ENCODE data around the gene CACNA1A. TPM values are rescaled to one million over a fixed set of nuclear protein-coding genes. Genes with fewer than 3 reads are reported as not detected.

CACNA1A gene
- polyA plus RNA-seq, 3 donors, result 0.08 to 0.09 TPM; not detected in 1

DNA sequence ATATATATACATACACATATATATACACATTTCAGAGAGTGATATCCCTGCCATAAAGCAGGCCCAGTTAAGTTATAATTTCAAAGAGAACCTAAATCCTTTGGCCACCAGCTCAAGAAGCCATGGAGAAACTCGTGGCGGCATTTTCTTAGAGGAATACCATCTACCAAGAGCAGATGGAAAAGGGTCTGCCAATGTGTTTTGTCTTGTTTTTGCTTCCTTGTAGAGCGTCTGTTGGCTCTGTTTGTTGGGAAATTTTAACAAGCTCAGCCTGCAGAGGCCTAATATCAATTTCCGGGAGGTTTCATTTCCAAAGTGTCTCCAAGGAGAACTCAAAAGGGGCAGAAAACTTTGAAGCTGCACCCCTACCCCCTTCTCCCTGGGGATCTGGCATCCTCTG lies 215.5 kb downstream of the CACNA1A start:
- Histone ChIP-seq H2AFZ (ENCODE audit: insufficient read depth, low read depth, low read length, poor library complexity, severe bottlenecking) (no peak overlapping the region), H3K36me3 (replicated peaks in 1 of 2; ENCODE audit: control insufficient read depth in 1 of 2, insufficient read depth in 2 of 2, low read length in 2 of 2) (no peaks in the 10 kb centered on the region), H3K79me2 (ENCODE audit: insufficient read depth, low read length) (no peaks in the 10 kb centered on the region), H3K9me3 (replicated peaks in 1 of 2; ENCODE audit: control insufficient read depth in 1 of 2, insufficient read depth in 1 of 2, low read length in 2 of 2) (no peaks in the 10 kb centered on the region), H3K27ac (ENCODE audit: low read depth in 1 of 2, low read length in 2 of 2) (no peak overlapping the region), H3K4me1 (ENCODE audit: control insufficient read depth in 1 of 2, insufficient read depth in 2 of 2, low read length in 2 of 2) (no peaks in the 10 kb centered on the region), H3K4me3 (replicated peaks in 1 of 3; ENCODE audit: low read depth in 2 of 3, low read length in 3 of 3) (no peak overlapping the region), H4K20me1 (ENCODE audit: insufficient read depth, low read length) (no peaks in the 10 kb centered on the region), H3K4me2 (replicated peaks; ENCODE audit: extremely low read depth, low read length, poor library complexity, severe bottlenecking) (no peak overlapping the region), H3K27me3 (ENCODE audit: control insufficient read depth in 2 of 2, insufficient read depth in 2 of 2, low read length in 2 of 2) (no peaks in the 10 kb centered on the region), H3K9ac (ENCODE audit: insufficient read depth, low read length, poor library complexity, severe bottlenecking) (no peak overlapping the region)
- Mint-ChIP-seq H3K9me3 (peaks cover 0 to 3% (median 0%) of the 10 kb centered on the region in 7 donors), H3K27ac (no peak overlapping the region), H3K4me1 (no peaks in the 10 kb centered on the region), H3K4me3 (no peak overlapping the region), H3K27me3 (ENCODE audit: low read depth in 3 of 3) (peaks cover 6 to 14% (median 9%) of the 10 kb centered on the region in 3 donors), H3K36me3 (no peaks in the 10 kb centered on the region)
- WGBS (ENCODE audit: insufficient coverage), result 83% methylated on average over 3 of the region's 4 CpGs
- intact Hi-C loops (cut with micrococcal nuclease), result no loop called here
- TF ChIP-seq, protein P1, sequence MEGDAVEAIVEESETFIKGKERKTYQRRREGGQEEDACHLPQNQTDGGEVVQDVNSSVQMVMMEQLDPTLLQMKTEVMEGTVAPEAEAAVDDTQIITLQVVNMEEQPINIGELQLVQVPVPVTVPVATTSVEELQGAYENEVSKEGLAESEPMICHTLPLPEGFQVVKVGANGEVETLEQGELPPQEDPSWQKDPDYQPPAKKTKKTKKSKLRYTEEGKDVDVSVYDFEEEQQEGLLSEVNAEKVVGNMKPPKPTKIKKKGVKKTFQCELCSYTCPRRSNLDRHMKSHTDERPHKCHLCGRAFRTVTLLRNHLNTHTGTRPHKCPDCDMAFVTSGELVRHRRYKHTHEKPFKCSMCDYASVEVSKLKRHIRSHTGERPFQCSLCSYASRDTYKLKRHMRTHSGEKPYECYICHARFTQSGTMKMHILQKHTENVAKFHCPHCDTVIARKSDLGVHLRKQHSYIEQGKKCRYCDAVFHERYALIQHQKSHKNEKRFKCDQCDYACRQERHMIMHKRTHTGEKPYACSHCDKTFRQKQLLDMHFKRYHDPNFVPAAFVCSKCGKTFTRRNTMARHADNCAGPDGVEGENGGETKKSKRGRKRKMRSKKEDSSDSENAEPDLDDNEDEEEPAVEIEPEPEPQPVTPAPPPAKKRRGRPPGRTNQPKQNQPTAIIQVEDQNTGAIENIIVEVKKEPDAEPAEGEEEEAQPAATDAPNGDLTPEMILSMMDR (IDR thresholded peaks at IDR 0.05), result no peak
- DNase-seq, result no peak

DNA sequence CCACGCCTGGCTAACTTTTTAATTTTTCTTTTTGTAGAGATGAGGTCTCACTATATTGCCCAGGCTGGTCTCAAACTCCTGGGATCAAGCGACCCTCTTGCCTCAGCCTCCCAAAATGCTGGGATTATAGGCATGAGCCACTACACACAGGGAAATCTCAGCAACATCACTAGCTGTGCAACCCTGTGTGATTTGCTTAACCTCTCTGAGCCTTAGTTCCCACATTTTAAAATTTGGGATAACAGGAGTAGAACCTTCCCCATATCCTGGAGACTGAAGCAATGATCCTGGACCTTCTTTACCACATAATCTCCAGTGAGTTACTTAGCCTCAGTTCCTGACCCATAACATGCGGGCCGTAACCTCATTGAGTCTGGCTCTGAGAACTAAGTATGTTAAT lies 217.0 kb downstream of the CACNA1A start:
- TF ChIP-seq, protein P1 (IDR thresholded peaks at IDR 0.05), result no peak
- H3K4me3 Mint-ChIP-seq, result no peak overlapping the region
- no peaks in the 10 kb centered on the region for H3K9me3 ChIP-seq (replicated peaks in 1 of 2; ENCODE audit: control insufficient read depth in 1 of 2, insufficient read depth in 1 of 2, low read length in 2 of 2)
- H3K79me2 ChIP-seq (ENCODE audit: insufficient read depth, low read length), result no peaks in the 10 kb centered on the region
- H3K9me3 Mint-ChIP-seq, result peaks cover 0 to 2% (median 0%) of the 10 kb centered on the region in 7 donors
- no peak overlapping the region for H3K4me2 ChIP-seq (replicated peaks; ENCODE audit: extremely low read depth, low read length, poor library complexity, severe bottlenecking)
- intact Hi-C loops (cut with micrococcal nuclease), result no loop called here
- H3K27me3 ChIP-seq (ENCODE audit: control insufficient read depth in 2 of 2, insufficient read depth in 2 of 2, low read length in 2 of 2), result no peaks in the 10 kb centered on the region
- H2AFZ ChIP-seq (ENCODE audit: insufficient read depth, low read depth, low read length, poor library complexity, severe bottlenecking), result no peak overlapping the region
- no peak for DNase-seq
- H3K9ac ChIP-seq (ENCODE audit: insufficient read depth, low read length, poor library complexity, severe bottlenecking), result no peak overlapping the region
- 86% methylated on average over 2 of the region's 4 CpGs for WGBS (ENCODE audit: insufficient coverage)
- H3K36me3 Mint-ChIP-seq, result no peaks in the 10 kb centered on the region
- no peak overlapping the region for H3K27ac ChIP-seq (ENCODE audit: low read depth in 1 of 2, low read length in 2 of 2)
- no peaks in the 10 kb centered on the region for H3K4me1 ChIP-seq (ENCODE audit: control insufficient read depth in 1 of 2, insufficient read depth in 2 of 2, low read length in 2 of 2)
- H3K36me3 ChIP-seq (replicated peaks in 1 of 2; ENCODE audit: control insufficient read depth in 1 of 2, insufficient read depth in 2 of 2, low read length in 2 of 2), result no peaks in the 10 kb centered on the region
- H4K20me1 ChIP-seq (ENCODE audit: insufficient read depth, low read length), result no peaks in the 10 kb centered on the region
- no peaks in the 10 kb centered on the region for H3K4me1 Mint-ChIP-seq
- H3K27ac Mint-ChIP-seq, result no peak overlapping the region
- H3K4me3 ChIP-seq (replicated peaks in 1 of 3; ENCODE audit: low read depth in 2 of 3, low read length in 3 of 3), result no peak overlapping the region
- peaks cover 4 to 9% (median 5%) of the 10 kb centered on the region in 3 donors for H3K27me3 Mint-ChIP-seq (ENCODE audit: low read depth in 3 of 3)

Data from CD14-positive monocyte (primary cell).